ENCODE results near the gene PITPNC1. TPM values are rescaled to one million over a fixed set of nuclear protein-coding genes. Genes with fewer than 3 reads are reported as not detected.
A peak's percentile ranks its signal among the peaks of the same experiment; 100 is the strongest.
"Not testable (repeated sequence)": the region's sequence is repeated elsewhere in the genome, so short reads cannot be mapped to it uniquely, and the experiment has no call there.

The PITPNC1 gene
- total RNA-seq (10 to 100 TPM; 17.7 to 21.1 TPM), polyA plus RNA-seq (10 to 100 TPM in 1 of 2 donors, 1 to 10 TPM in 1; 8.0 to 12.8 TPM)
- long read RNA-seq, donor 1, result 0 reads
- long read RNA-seq, donor 2, result 0 reads
- long read RNA-seq, donor 3, result 0 reads
- long read RNA-seq, donor 4, result 0 reads
- long read RNA-seq, donor 5, result 0 reads

DNA sequence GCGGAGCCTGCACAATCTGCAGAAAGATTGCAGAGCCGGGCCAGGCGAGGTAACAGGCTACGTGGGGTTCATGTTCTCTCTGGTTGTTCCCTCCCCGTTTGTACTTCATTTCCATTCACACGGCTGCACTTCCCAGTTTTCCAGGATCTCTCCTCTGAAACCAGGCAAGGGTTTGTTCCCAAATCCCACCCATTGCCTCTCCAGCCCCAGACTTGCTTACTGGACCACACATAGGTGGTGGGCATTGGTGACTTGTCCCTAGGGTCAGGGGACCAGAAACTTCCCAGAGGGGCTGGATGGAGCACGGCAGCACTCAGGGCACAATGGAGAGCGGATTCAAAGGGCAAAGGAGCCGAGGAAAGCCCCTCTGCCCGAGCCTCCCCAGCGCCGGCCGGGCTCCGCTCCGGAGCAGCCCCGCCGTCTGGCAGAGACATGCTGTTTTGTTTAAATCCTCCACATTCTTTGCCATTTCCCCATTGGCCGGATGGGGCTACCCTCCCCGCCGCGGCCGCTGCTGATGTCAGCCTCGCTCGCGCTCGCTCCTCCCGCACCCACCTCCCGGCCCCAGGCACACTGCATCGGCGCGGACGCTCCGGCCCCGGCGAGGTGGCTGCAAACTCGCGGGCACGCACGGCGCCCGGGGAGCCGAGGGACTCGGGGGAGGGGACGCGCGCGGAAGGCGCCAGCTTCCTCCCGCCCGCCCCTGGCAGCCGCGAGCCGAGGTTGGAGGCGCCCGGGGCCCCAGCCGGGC is at the start of gene PITPNC1:
TSS of gene PITPNC1 (plus strand) at position 545 of the 751 bp plus-strand sequence.
- WGBS, 2 donors, result 1% methylated on average over 55 to 56 of the region's 56 CpGs
- Histone ChIP-seq H3K27me3 (ENCODE audit: control insufficient read depth in 3 of 3, insufficient read depth in 3 of 3, low read length in 2 of 3) (no peaks in the 10 kb centered on the region), H3K9ac (ENCODE audit: insufficient read depth in 1 of 2, low read length in 2 of 2) (peak within 1 kb of the TSS; percentile 53 to 55), H3K9me3 (ENCODE audit: control insufficient read depth in 4 of 4, insufficient read depth in 3 of 4, low read length in 3 of 4) (no peaks in the 10 kb centered on the region), H3K27ac (ENCODE audit: low read depth in 1 of 2, low read length in 1 of 2) (peak within 1 kb of the TSS; percentile 91 to 92), H3K4me3 (peak within 1 kb of the TSS; percentile 75), H3K4me1 (ENCODE audit: control insufficient read depth in 5 of 5, insufficient read depth in 5 of 5, low read length in 5 of 5) (peaks cover 0 to 14% (median 0%) of the 10 kb centered on the region in 5 donors), H3K36me3 (ENCODE audit: control insufficient read depth in 4 of 4, insufficient read depth in 4 of 4, low read length in 4 of 4) (no peaks in the 10 kb centered on the region)
- no peak for TF ChIP-seq CTCF (IDR thresholded peaks at IDR 0.05; ENCODE audit: control extremely low read depth, extremely low read depth)
- DNase-seq, result peak; percentile 92 to 95 (median 94)
- ATAC-seq (ENCODE audit: insufficient read depth, low FRiP score), result peak; percentile 75

DNA sequence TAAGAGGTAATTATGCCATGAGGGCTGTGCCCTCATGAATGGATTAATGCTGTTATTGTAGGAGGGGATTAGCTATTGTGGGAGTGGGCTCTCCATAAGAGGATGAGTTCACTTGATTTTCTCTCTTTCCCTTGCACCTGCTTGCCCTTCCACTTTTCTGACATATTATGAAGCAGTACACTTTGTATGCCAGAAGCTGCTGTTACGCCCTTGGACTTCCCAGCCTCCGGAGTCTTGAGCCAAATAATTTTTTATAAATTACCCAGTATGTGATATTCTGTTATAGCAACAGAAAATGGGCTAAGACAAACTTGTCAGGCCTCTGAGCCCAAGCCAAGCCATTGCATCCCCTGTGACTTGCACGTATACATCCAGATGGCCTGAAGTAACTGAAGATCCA is 49.1 kb upstream of the PITPNC1 start:
- Histone ChIP-seq H3K4me3 (no peak overlapping the region), H3K9ac (ENCODE audit: insufficient read depth in 1 of 2, low read length in 2 of 2) (no peak overlapping the region), H3K4me1 (ENCODE audit: control insufficient read depth in 5 of 5, insufficient read depth in 5 of 5, low read length in 5 of 5) (no peaks in the 10 kb centered on the region), H3K36me3 (ENCODE audit: control insufficient read depth in 4 of 4, insufficient read depth in 4 of 4, low read length in 4 of 4) (no peaks in the 10 kb centered on the region), H3K27me3 (ENCODE audit: control insufficient read depth in 3 of 3, insufficient read depth in 3 of 3, low read length in 2 of 3) (no peaks in the 10 kb centered on the region), H3K9me3 (ENCODE audit: control insufficient read depth in 4 of 4, insufficient read depth in 3 of 4, low read length in 3 of 4) (no peaks in the 10 kb centered on the region), H3K27ac (ENCODE audit: low read depth in 1 of 2, low read length in 1 of 2) (no peak overlapping the region)
- WGBS, 2 donors, result 87 to 97% methylated on average over 3 of the region's 3 CpGs
- ATAC-seq (ENCODE audit: insufficient read depth, low FRiP score) (no peak), DNase-seq (no peak)
- no peak for TF ChIP-seq CTCF (IDR thresholded peaks at IDR 0.05; ENCODE audit: control extremely low read depth, extremely low read depth)

- not testable (repeated sequence) for H3K4me1 ChIP-seq (ENCODE audit: control insufficient read depth in 5 of 5, insufficient read depth in 5 of 5, low read length in 5 of 5); H3K27me3 ChIP-seq (ENCODE audit: control insufficient read depth in 3 of 3, insufficient read depth in 3 of 3, low read length in 2 of 3); H3K36me3 ChIP-seq (ENCODE audit: control insufficient read depth in 4 of 4, insufficient read depth in 4 of 4, low read length in 4 of 4); DNase-seq; H3K9me3 ChIP-seq (ENCODE audit: control insufficient read depth in 4 of 4, insufficient read depth in 3 of 4, low read length in 3 of 4); H3K4me3 ChIP-seq; H3K27ac ChIP-seq (ENCODE audit: low read depth in 1 of 2, low read length in 1 of 2); H3K9ac ChIP-seq (ENCODE audit: insufficient read depth in 1 of 2, low read length in 2 of 2); ATAC-seq (ENCODE audit: insufficient read depth, low FRiP score)
- WGBS, 2 donors, result 94 to 95% methylated on average over 8 of the region's 8 CpGs
These were observed 45.5 kb upstream of the PITPNC1 start for GRCh38 chr17:67331381-67332161.

- not testable (repeated sequence) for DNase-seq; ATAC-seq (ENCODE audit: insufficient read depth, low FRiP score); H3K9ac ChIP-seq (ENCODE audit: insufficient read depth in 1 of 2, low read length in 2 of 2); H3K36me3 ChIP-seq (ENCODE audit: control insufficient read depth in 4 of 4, insufficient read depth in 4 of 4, low read length in 4 of 4); H3K9me3 ChIP-seq (ENCODE audit: control insufficient read depth in 4 of 4, insufficient read depth in 3 of 4, low read length in 3 of 4); H3K27ac ChIP-seq (ENCODE audit: low read depth in 1 of 2, low read length in 1 of 2); H3K4me1 ChIP-seq (ENCODE audit: control insufficient read depth in 5 of 5, insufficient read depth in 5 of 5, low read length in 5 of 5); H3K27me3 ChIP-seq (ENCODE audit: control insufficient read depth in 3 of 3, insufficient read depth in 3 of 3, low read length in 2 of 3); H3K4me3 ChIP-seq
- 90 to 100% methylated on average over 1 of the region's 1 CpG for WGBS, 2 donors
These were observed 44.9 kb upstream of the PITPNC1 start for GRCh38 chr17:67332162-67332508.

Data from lung (tissue), 16 donors.